Measurements from ENCODE around the gene CHAF1B.
"Not testable (repeated sequence)": the region's sequence is repeated elsewhere in the genome, so short reads cannot be mapped to it uniquely, and the experiment has no call there.

Gene CHAF1B

GRCh38 chr21:36388835-36389234 is 3.6 kb downstream of the CHAF1B start:
- DNase-seq (ENCODE audit: low spot score), result no peak

GRCh38 chr21:36391649-36392048 is 6.5 kb downstream of the CHAF1B start:
- not testable (repeated sequence) for DNase-seq (ENCODE audit: low spot score)

- DNase-seq (ENCODE audit: low spot score), result no peak
Observed at GRCh38 chr21:36395353-36396111, 10.3 kb downstream of the CHAF1B start.

GRCh38 chr21:36396325-36396724 is 11.1 kb downstream of the CHAF1B start:
- no peak for DNase-seq (ENCODE audit: low spot score)

DNA sequence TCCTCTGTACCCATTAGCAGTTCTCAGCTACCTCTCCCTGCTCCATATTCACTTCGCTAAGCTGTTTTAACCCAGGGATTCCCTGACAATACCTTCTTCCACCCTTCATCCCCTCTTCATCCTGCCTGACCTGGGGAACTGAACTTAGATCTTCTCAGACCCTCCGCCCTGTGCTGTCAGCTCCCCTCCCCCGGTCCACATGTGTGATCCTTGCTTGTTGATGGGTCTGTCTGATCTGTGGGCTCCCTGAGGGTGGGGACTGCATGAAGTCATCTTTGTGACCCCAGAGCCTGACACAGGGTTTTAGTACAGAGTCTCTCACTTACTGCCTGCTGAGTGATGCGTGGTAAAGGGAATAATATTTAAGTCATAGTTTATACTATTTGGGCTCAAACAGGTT is 11.8 kb downstream of the CHAF1B start:
- DNase-seq (ENCODE audit: low spot score), result no peak

- no peak for DNase-seq (ENCODE audit: low spot score)
Observed at GRCh38 chr21:36397606-36398005, 12.4 kb downstream of the CHAF1B start.

DNA sequence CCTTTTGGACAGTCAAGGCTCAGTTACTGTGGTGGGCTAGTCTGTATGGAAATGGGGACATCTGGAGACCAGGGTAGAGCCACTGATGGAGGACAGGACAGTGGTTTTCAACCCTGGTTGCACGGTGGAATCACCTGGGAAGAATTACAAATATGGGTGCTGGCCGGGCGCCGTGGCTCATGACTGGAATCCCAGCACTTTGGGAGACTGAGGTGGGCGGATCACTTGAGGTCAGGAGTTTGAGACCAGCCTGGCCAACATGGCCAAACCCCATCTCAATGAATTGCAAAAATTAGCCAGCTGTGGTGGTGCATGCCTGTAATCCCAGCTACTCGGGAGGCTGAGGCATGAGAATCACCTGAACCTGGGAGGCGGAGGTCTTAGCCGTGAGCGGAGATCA is 14.5 kb downstream of the CHAF1B start:
- DNase-seq (ENCODE audit: low spot score), result not testable (repeated sequence)

- no peak for DNase-seq (ENCODE audit: low spot score)
Observed at GRCh38 chr21:36400719-36401118, 15.5 kb downstream of the CHAF1B start.

DNA sequence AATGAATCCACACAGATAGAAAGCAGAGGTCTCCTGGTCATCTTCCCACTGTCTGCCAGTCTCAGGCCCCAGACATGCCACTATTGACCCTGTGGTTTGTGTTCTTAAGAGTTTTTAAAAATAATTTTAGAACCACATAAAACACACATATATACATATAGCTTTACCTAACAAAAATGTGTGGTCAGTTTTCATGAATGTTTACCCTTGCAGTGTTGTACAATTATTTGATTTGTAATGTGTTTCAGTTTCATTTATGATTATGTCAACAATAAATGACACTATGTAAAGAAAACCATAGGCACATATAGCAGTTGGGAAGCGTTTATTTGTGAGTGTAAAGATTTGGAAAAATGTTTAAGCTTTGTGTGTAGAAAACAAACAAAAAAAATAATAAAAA is 17.1 kb downstream of the CHAF1B start:
- no peak for DNase-seq (ENCODE audit: low spot score)

DNA sequence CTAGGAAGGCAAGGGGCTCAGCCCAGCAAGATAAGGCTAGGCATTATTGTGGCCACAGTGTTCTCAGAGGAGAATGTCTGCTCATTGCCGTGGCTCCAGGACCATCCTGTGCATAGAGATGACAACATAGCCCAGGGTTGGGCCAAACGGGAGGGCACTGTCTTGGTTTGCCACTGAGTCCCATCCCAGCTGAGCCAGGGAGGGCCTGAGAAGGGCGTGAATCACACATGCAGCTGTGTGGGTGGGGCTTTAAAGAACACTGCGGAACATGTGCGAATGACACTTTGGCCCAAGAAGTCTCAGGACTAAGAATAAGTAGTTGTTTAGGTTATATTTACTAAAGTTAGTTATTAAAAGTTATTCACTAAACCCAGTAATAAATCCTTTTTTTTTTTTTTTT is 18.5 kb downstream of the CHAF1B start:
- no peak for DNase-seq (ENCODE audit: low spot score)

DNA sequence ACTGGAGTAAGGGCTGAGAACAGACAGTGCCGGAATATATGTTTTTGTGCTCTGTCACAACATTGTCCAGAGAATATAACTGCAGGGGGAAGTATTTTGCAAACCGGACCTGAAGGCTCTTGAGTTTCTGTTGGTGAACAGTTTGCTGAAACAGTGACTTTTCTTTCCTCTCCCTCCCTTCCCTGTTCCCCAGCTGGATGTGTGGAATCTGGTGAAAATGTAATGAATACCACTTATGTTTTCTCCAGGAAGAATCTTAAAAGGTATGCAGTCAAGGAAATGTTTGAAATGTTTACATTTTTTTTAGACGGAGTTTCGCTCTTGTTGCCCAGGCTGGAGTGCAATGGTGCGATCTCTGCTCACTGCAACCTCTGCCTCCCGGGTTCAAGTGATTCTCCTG is 23.4 kb downstream of the CHAF1B start:
- no peak for DNase-seq (ENCODE audit: low spot score)

DNA sequence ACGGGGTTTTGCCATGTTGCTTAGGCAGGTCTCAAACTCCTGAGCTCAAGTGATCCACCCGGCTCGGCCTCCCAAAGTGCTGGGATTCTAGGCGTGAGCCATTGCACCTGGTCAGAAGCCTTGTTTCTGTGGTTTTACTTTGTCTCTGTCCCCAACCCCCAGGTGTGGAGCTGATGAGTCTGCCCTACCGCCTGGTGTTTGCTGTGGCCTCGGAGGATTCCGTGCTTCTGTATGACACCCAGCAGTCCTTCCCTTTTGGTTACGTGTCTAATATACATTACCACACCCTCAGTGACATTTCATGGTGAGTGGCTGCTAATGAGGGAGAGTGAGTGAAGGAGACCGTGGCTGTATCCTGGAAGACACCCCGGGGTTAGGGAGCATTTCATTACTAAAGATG is 26.1 kb downstream of the CHAF1B start:
- no peak for DNase-seq (ENCODE audit: low spot score)

DNA sequence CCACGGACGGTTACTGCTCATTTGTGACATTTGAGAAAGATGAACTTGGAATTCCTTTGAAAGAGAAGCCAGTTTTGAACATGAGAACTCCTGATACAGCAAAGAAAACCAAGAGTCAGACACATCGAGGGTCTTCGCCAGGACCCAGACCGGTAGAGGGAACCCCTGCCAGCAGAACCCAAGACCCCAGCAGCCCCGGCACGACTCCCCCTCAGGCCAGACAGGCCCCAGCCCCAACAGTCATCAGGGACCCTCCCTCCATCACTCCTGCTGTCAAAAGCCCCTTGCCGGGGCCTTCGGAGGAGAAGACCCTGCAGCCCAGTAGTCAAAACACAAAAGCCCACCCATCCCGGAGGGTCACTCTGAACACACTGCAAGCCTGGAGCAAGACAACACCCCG is 27.7 kb downstream of the CHAF1B start:
- no peak for DNase-seq (ENCODE audit: low spot score)

- no peak for DNase-seq (ENCODE audit: low spot score)
Observed at GRCh38 chr21:36415375-36415774, 30.2 kb downstream of the CHAF1B start.

- no peak for DNase-seq (ENCODE audit: low spot score)
Observed at GRCh38 chr21:36419241-36419640, 34.0 kb downstream of the CHAF1B start.

DNA sequence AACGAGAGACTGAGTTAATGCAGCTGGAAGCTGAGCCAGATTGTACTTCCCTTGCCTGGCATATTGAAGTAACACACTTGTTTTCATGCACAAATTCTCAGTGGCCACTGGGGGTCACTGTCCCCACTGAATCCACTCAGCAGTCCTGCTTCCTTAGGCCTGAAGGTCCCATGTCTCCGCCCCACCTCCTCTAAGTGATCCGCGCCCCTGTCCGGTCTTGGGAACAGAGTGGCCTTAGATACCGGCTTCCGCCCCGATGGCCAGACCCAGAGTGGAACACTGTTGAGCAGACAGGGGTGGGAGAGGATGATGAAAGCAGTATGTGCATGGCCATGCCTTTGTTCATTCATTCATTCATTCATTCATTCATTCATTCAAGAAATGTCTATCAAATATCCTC is 34.8 kb downstream of the CHAF1B start:
- DNase-seq (ENCODE audit: low spot score), result peak; percentile 61

- DNase-seq (ENCODE audit: low spot score), result no peak
Observed at GRCh38 chr21:36420571-36421339, 35.6 kb downstream of the CHAF1B start.

DNA sequence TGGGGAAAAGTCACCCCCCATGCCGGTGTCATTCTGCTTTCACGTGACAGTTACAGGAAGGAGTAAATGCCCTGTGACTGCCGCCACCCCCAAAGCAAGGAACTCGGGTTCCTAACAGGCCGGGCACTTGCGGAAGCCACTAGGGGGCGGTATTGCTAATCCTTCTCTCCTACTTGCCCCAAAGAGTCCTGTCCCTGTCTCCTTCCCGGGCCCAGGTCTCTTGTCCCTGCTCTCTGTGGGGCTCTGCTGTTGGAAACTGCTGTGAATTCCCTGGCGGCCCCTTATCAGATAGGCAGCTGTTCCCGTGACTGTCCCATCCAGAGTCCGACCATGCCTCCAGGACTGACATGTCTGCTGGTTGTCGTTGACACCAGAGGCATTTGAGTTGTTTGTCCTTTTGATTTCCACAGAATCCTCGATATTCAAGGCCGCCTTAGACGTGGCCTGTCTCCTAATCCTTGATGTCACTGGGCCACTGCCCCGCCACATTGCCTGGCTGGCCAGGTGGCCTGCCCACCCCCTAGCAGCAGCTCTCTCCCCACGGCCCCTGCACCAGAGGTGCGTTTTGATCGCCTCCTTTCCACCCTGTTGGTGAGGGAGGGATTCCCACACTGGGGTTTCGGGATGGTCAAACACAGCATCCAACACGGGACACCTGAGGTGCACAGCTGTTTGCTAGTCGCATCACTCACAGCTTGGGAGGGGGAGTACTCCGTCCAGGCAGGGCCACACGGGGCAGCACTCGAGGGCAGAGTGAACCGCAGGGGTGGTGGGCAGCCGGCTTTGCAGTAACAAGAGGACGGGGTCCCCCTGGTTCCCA is 37.3 kb downstream of the CHAF1B start:
- peak; percentile 59 for DNase-seq (ENCODE audit: low spot score)

- DNase-seq (ENCODE audit: low spot score), result no peak
Observed at GRCh38 chr21:36423771-36424433, 38.7 kb downstream of the CHAF1B start.

DNA sequence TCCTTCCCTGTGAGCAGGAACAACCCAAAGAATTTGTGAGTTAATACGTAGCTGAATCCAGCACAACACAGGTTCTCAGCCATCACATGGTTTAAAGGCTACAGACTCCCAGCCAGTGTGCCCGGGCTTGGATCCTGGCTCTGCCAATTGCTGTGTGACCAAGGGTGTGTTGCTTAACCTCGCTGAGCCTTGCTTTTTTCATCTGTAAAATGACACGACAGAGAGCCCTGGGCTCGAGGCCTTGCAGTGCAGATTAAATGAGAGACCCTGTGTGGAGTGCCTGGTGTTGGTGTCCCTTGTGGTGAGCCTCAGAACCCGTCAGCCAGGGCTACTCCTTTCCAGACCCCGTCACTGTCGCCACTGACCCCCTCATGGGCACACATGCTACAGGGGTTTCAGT is 39.4 kb downstream of the CHAF1B start:
- no peak for DNase-seq (ENCODE audit: low spot score)

GRCh38 chr21:36425286-36425685 is 40.1 kb downstream of the CHAF1B start:
- DNase-seq (ENCODE audit: low spot score), result no peak

GRCh38 chr21:36427502-36427901 is 42.3 kb downstream of the CHAF1B start:
- DNase-seq (ENCODE audit: low spot score), result no peak
